ENCODE data around the gene HS3ST4. TPM values are rescaled to one million over a fixed set of nuclear protein-coding genes. Genes with fewer than 3 reads are reported as not detected.

The HS3ST4 gene
- total and polyA plus RNA-seq, 2 donors (not counting 1 experiment from before 2014, with no cell fraction given), result not detected

GRCh38 chr16:26070302-26071100 is 378.7 kb downstream of the HS3ST4 start:
- no peak overlapping the region for H3K4me2 ChIP-seq (replicated peaks; ENCODE audit: low read depth, low read length, poor library complexity, severe bottlenecking)
- 0% methylated on average over 1 of the region's 5 CpGs for WGBS (ENCODE audit: insufficient coverage)
- ATAC-seq (ENCODE audit: low read depth), result no peak
- H3K4me1 Mint-ChIP-seq, result no peaks in the 10 kb centered on the region
- intact Hi-C loops (cut with micrococcal nuclease), result no loop called here
- H3K9me3 ChIP-seq (ENCODE audit: control extremely low read depth in 1 of 3, control insufficient read depth in 2 of 3, insufficient read depth in 1 of 3, low read length in 2 of 3), result no peaks in the 10 kb centered on the region
- no peak overlapping the region for H3K9ac ChIP-seq (ENCODE audit: low read length)
- peaks cover 3% of the 10 kb centered on the region for H3K27me3 Mint-ChIP-seq
- CTCF ChIA-PET, result no interaction called here
- no peak overlapping the region for H3K4me3 ChIP-seq (ENCODE audit: control extremely low read depth in 1 of 5, extremely low read depth in 1 of 5, insufficient read depth in 1 of 5, low read depth in 2 of 5, low read length in 4 of 5)
- H3K36me3 ChIP-seq (replicated peaks in 1 of 2; ENCODE audit: control extremely low read depth in 1 of 2, control insufficient read depth in 1 of 2, extremely low read depth in 1 of 2, insufficient read depth in 2 of 2, low read length in 1 of 2), result no peaks in the 10 kb centered on the region
- H3K4me3 Mint-ChIP-seq, result no peak overlapping the region
- no peak overlapping the region for H3K27ac Mint-ChIP-seq
- TF ChIP-seq EZH2 (IDR thresholded peaks at IDR 0.05; ENCODE audit: borderline replicate concordance, insufficient read depth, low read depth, low read length, poor library complexity, severe bottlenecking), result no peak
- TF ChIP-seq, protein P1, sequence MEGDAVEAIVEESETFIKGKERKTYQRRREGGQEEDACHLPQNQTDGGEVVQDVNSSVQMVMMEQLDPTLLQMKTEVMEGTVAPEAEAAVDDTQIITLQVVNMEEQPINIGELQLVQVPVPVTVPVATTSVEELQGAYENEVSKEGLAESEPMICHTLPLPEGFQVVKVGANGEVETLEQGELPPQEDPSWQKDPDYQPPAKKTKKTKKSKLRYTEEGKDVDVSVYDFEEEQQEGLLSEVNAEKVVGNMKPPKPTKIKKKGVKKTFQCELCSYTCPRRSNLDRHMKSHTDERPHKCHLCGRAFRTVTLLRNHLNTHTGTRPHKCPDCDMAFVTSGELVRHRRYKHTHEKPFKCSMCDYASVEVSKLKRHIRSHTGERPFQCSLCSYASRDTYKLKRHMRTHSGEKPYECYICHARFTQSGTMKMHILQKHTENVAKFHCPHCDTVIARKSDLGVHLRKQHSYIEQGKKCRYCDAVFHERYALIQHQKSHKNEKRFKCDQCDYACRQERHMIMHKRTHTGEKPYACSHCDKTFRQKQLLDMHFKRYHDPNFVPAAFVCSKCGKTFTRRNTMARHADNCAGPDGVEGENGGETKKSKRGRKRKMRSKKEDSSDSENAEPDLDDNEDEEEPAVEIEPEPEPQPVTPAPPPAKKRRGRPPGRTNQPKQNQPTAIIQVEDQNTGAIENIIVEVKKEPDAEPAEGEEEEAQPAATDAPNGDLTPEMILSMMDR (IDR thresholded peaks at IDR 0.05), result no peak
- H2AFZ ChIP-seq (ENCODE audit: insufficient read depth, low read depth, low read length, poor library complexity, severe bottlenecking), result no peak overlapping the region
- no peaks in the 10 kb centered on the region for H3K27me3 ChIP-seq (replicated peaks in 1 of 4; ENCODE audit: control extremely low read depth in 1 of 4, control insufficient read depth in 3 of 4, insufficient read depth in 4 of 4, low read length in 3 of 4)
- H3K9me3 Mint-ChIP-seq (ENCODE audit: insufficient read depth), result peaks cover 4% of the 10 kb centered on the region
- no peaks in the 10 kb centered on the region for H3K79me2 ChIP-seq (ENCODE audit: control insufficient read depth, insufficient read depth, low read length)
- POLR2A ChIA-PET, result no interaction called here
- no peak for DNase-seq
- H4K20me1 ChIP-seq (ENCODE audit: control insufficient read depth, insufficient read depth, low read length, poor library complexity, severe bottlenecking), result no peaks in the 10 kb centered on the region
- H3K4me1 ChIP-seq (ENCODE audit: control insufficient read depth in 2 of 2, insufficient read depth in 2 of 2, low read length in 2 of 2), result no peaks in the 10 kb centered on the region
- no peak overlapping the region for H3K27ac ChIP-seq (ENCODE audit: low read length in 2 of 2)

DNA sequence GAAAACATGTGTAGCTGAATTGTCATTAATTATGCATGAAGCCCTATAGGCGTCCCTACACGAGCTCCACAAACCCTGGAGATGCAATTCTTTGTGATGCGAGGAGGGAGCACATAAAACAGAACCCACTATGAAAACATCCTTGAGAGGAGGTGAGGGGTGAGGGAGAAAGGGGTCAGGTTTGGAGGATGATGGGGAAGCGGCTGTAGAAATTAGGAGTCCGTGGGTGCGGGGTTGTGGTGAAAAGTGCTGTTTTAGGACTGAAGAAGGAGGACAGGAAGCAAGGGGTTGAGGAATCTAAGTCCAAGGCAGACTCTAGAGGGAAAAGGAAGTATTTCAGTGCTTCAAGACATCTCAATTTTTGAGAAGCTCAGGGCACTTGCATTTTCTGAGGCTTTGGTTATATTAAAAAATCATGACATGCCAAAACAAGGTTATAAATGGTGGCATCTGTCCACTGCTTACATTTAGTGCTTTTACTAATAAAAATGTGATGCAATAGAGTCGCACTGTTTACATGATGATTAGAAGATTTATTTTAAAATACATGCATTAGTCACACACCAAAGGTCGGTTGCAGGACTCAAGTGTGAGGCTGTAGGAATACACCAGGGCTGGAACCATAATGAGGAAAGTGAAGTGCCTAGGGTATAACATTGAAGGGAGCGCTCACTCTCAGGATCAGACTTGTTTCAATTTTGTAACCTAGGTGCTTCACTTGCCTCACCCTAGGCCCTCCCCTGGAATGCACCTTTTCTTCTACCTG is 379.5 kb downstream of the HS3ST4 start:
- no peak overlapping the region for H3K4me3 ChIP-seq (ENCODE audit: control extremely low read depth in 1 of 5, extremely low read depth in 1 of 5, insufficient read depth in 1 of 5, low read depth in 2 of 5, low read length in 4 of 5)
- intact Hi-C loops (cut with micrococcal nuclease), result no loop called here
- no peaks in the 10 kb centered on the region for H3K4me1 ChIP-seq (ENCODE audit: control insufficient read depth in 2 of 2, insufficient read depth in 2 of 2, low read length in 2 of 2)
- H3K9me3 ChIP-seq (ENCODE audit: control extremely low read depth in 1 of 3, control insufficient read depth in 2 of 3, insufficient read depth in 1 of 3, low read length in 2 of 3), result no peaks in the 10 kb centered on the region
- POLR2A ChIA-PET, result no interaction called here
- no peaks in the 10 kb centered on the region for H4K20me1 ChIP-seq (ENCODE audit: control insufficient read depth, insufficient read depth, low read length, poor library complexity, severe bottlenecking)
- Mint-ChIP-seq H3K4me3 (no peak overlapping the region), H3K27ac (no peak overlapping the region), H3K27me3 (peaks cover 3% of the 10 kb centered on the region), H3K9me3 (ENCODE audit: insufficient read depth) (peaks cover 4% of the 10 kb centered on the region), H3K4me1 (no peaks in the 10 kb centered on the region)
- DNase-seq (no peak), ATAC-seq (ENCODE audit: low read depth) (no peak)
- H3K4me2 ChIP-seq (replicated peaks; ENCODE audit: low read depth, low read length, poor library complexity, severe bottlenecking), result no peak overlapping the region
- no peaks in the 10 kb centered on the region for H3K79me2 ChIP-seq (ENCODE audit: control insufficient read depth, insufficient read depth, low read length)
- H3K27me3 ChIP-seq (replicated peaks in 1 of 4; ENCODE audit: control extremely low read depth in 1 of 4, control insufficient read depth in 3 of 4, insufficient read depth in 4 of 4, low read length in 3 of 4), result no peaks in the 10 kb centered on the region
- H2AFZ ChIP-seq (ENCODE audit: insufficient read depth, low read depth, low read length, poor library complexity, severe bottlenecking), result no peak overlapping the region
- CTCF ChIA-PET, result no interaction called here
- 54% methylated on average over 5 of the region's 9 CpGs for WGBS (ENCODE audit: insufficient coverage)
- no peak overlapping the region for H3K9ac ChIP-seq (ENCODE audit: low read length)
- no peaks in the 10 kb centered on the region for H3K36me3 ChIP-seq (replicated peaks in 1 of 2; ENCODE audit: control extremely low read depth in 1 of 2, control insufficient read depth in 1 of 2, extremely low read depth in 1 of 2, insufficient read depth in 2 of 2, low read length in 1 of 2)
- no peak overlapping the region for H3K27ac ChIP-seq (ENCODE audit: low read length in 2 of 2)
- TF ChIP-seq, protein P1 (IDR thresholded peaks at IDR 0.05), result no peak
- TF ChIP-seq EZH2 (IDR thresholded peaks at IDR 0.05; ENCODE audit: borderline replicate concordance, insufficient read depth, low read depth, low read length, poor library complexity, severe bottlenecking), result no peak

Measured in B cell (primary cell).